Measurements from ENCODE around the gene OCEL1.
A peak's percentile ranks its signal among the peaks of the same experiment; 100 is the strongest.
"Not testable (repeated sequence)": the region's sequence is repeated elsewhere in the genome, so short reads cannot be mapped to it uniquely, and the experiment has no call there.

OCEL1 gene

GRCh38 chr19:17266589-17266974 is 40.6 kb downstream of the OCEL1 start:
- no peak for DNase-seq

- DNase-seq = peak; percentile 95
Observed at GRCh38 chr19:17266975-17267788, 41.2 kb downstream of the OCEL1 start, which contains the start of gene BABAM1. Gene BABAM1 (plus strand): TSS chr19:17267443. CDS start chr19:17268807, 1,364 bp downstream.

GRCh38 chr19:17268754-17269153 is 42.7 kb downstream of the OCEL1 start:
- no peak for DNase-seq

- not testable (repeated sequence) for DNase-seq
Observed at GRCh38 chr19:17274892-17275291, 48.9 kb downstream of the OCEL1 start.

- DNase-seq = no peak
Observed at GRCh38 chr19:17275441-17276175, 49.6 kb downstream of the OCEL1 start.

Data from NCI-H1092 (cell line).